Subcutaneous abdominal adipose tissue (tissue), 5 donors: ENCODE data around the gene MYO3B.
"Not testable (repeated sequence)": the region's sequence is repeated elsewhere in the genome, so short reads cannot be mapped to it uniquely, and the experiment has no call there.

Experiments
- H3K27ac ChIP-seq: one replicate; pipeline ENCODE4 v1.7.0; 2013; ENCODE audit warnings: low read depth, mild to moderate bottlenecking, inconsistent platforms, low read length, moderate library complexity
- H3K27me3 ChIP-seq, 5 donors: one replicate each; pipeline ENCODE4 v1.7.0; 2013; ENCODE audit warnings: low read length in 5 of 5, inconsistent platforms in 1 of 5; ENCODE audit not compliant: control insufficient read depth in 5 of 5, insufficient read depth in 4 of 5
- H3K36me3 ChIP-seq, 5 donors: one replicate each; pipeline ENCODE4 v1.7.0; 2013; ENCODE audit warnings: low read length in 5 of 5; ENCODE audit not compliant: control insufficient read depth in 5 of 5, insufficient read depth in 5 of 5
- H3K4me1 ChIP-seq, 5 donors: one replicate each; pipeline ENCODE4 v1.7.0; 2013; ENCODE audit warnings: low read length in 5 of 5, mild to moderate bottlenecking in 3 of 5, moderate library complexity in 1 of 5; ENCODE audit not compliant: control insufficient read depth in 5 of 5, insufficient read depth in 5 of 5
- H3K4me3 ChIP-seq, 5 donors: one replicate each; pipeline ENCODE4 v1.7.0; 2013; ENCODE audit warnings: low read length in 5 of 5, low read depth in 1 of 5
- H3K9ac ChIP-seq, 5 donors: one replicate each; pipeline ENCODE4 v1.7.0; 2013; ENCODE audit warnings: low read length in 5 of 5, mild to moderate bottlenecking in 4 of 5, moderate library complexity in 3 of 5
- H3K9me3 ChIP-seq, 5 donors: one replicate each; pipeline ENCODE4 v1.7.0; 2013; ENCODE audit warnings: low read length in 5 of 5; ENCODE audit not compliant: control insufficient read depth in 5 of 5
- donor health status: healthy.
- donor health status: healthy.
- donor health status: healthy.
- donor health status: healthy.
- donor health status: healthy.

MYO3B gene

DNA sequence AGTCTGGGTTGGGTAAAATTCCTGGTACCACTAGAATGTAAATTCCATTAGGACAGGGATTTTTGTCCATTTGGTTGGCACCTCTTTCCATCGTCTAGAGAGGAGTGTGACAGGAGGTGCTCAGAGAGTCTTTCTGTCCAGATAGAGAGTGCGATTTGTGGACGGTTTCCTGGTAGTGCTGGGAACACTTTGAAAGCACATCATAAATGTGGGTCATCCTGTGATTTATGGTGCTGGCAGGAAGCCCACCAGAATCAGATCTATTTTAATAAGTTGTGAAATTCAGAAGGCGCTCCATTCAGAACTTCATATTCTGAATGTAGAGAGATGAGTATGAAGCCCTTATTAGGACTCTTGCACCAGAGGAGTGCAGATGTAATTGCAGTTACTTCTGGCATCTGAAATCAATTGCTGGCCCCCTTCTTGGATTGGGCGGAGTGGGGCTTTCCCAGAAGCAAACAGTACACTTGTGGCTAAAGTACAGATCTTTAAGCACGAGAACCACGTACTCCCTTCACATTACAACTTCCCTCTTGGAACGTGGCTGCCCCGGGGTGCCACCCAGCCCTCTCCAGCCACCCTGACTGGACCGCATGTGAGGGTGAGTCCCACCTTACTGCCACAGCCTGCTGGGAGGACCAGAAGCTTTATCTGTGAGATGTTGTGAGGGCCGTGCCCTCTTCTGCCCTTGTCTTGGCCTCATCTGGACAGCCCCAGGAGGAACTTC lies 243.2 kb downstream of the MYO3B start:
- no peaks in the 10 kb centered on the region for H3K9me3 ChIP-seq
- no peak overlapping the region for H3K4me3 ChIP-seq
- no peaks in the 10 kb centered on the region for H3K4me1 ChIP-seq
- peaks cover 0 to 7% (median 3%) of the 10 kb centered on the region in 5 donors for H3K27me3 ChIP-seq
- H3K9ac ChIP-seq, result no peak overlapping the region
- no peaks in the 10 kb centered on the region for H3K36me3 ChIP-seq
- no peak overlapping the region for H3K27ac ChIP-seq

DNA sequence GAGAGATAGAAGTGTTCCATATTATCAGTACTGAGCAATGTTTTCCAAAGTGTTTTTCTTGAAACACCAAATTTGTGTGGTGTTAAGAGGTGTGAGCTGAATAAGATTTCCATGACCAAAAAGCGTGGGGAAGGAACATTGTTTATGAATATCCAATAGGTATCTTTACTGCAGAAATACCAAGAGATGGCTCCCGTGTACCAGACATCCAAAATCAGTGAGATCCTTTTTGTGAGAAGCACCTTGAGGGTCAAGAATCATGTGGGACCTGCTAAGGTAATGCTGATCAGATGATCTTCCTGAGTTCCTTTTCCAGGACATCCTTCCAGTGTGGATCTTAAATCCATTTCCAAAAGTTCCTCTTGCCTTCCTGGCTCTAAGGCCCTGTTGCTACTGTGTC lies 246.0 kb downstream of the MYO3B start:
- H3K27ac ChIP-seq, result no peak overlapping the region
- no peak overlapping the region for H3K4me3 ChIP-seq
- H3K4me1 ChIP-seq, result no peaks in the 10 kb centered on the region
- peaks cover 0 to 5% (median 3%) of the 10 kb centered on the region in 5 donors for H3K27me3 ChIP-seq
- no peaks in the 10 kb centered on the region for H3K36me3 ChIP-seq
- H3K9ac ChIP-seq, result no peak overlapping the region
- H3K9me3 ChIP-seq, result no peaks in the 10 kb centered on the region

DNA sequence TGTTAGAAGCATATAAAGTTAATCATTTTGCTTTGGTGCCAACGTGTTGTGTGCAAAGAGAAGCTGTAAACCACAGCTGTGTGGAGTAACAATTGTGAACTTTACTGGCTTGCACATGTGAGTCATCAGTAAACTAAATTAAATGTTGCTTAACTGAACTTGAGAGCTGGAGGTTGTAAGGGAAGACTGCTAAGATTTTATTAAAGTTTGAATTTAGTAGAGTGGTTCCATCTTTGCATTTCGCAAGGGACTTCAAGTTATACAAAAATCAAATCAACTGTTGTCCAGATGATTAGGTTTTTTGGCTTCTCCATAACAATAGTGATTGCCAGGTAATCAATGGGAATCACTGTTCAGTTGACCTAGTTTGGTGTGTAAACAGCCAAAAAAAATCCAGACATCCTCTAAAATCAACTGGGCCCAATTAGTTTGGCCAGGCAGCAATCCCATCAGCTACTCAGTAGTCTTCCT lies 247.4 kb downstream of the MYO3B start:
- Histone ChIP-seq H3K9ac (no peak overlapping the region), H3K4me3 (no peak overlapping the region), H3K36me3 (no peaks in the 10 kb centered on the region), H3K9me3 (no peaks in the 10 kb centered on the region), H3K4me1 (no peaks in the 10 kb centered on the region), H3K27me3 (peaks cover 0 to 5% (median 3%) of the 10 kb centered on the region in 5 donors), H3K27ac (no peak overlapping the region)

DNA sequence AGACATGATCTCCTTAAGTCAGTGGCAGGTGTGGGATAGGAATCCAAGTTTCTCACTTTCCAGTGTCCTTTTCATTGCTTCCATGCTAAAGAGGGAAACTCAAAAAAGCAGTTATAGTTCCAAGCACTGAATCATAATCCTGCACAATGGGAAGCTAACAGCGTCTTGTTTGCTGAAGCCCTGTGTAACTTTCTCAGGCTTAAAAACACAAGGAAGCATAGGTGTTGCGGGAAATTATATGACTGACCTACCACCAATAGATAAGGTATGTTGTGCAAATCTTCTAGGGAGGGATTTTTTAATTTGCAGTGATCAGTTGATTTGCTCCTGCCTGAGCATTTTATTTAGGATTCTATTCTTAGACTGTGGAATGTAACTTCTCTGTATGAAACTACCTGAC lies 250.9 kb downstream of the MYO3B start:
- H3K4me1 ChIP-seq, result no peaks in the 10 kb centered on the region
- H3K27me3 ChIP-seq, result peaks cover 0 to 2% (median 0%) of the 10 kb centered on the region in 5 donors
- H3K4me3 ChIP-seq, result no peak overlapping the region
- no peaks in the 10 kb centered on the region for H3K36me3 ChIP-seq
- H3K9me3 ChIP-seq, result no peaks in the 10 kb centered on the region
- no peak overlapping the region for H3K27ac ChIP-seq
- H3K9ac ChIP-seq, result no peak overlapping the region

DNA sequence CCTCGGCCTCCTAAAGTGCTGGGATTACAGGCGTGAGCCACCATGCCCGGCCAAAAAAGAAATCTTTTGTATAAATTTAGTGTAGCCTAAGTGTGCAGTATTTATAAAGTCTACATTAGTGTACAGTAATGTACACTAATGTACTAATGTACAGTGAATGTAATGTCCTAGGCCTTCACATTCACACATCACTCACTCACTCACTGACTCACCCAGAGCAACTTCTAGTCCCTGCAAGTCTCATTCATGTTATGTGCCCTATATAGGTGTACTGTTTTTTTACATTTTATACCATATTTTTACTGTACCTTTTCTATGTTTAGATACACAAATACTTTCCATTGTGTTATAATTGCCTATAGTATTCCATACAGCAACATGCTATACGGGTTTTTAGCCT lies 254.9 kb downstream of the MYO3B start:
- no peak overlapping the region for H3K4me3 ChIP-seq
- H3K27me3 ChIP-seq, result no peaks in the 10 kb centered on the region
- no peaks in the 10 kb centered on the region for H3K4me1 ChIP-seq
- no peak overlapping the region for H3K27ac ChIP-seq
- H3K36me3 ChIP-seq, result no peaks in the 10 kb centered on the region
- no peak overlapping the region for H3K9ac ChIP-seq
- no peaks in the 10 kb centered on the region for H3K9me3 ChIP-seq

DNA sequence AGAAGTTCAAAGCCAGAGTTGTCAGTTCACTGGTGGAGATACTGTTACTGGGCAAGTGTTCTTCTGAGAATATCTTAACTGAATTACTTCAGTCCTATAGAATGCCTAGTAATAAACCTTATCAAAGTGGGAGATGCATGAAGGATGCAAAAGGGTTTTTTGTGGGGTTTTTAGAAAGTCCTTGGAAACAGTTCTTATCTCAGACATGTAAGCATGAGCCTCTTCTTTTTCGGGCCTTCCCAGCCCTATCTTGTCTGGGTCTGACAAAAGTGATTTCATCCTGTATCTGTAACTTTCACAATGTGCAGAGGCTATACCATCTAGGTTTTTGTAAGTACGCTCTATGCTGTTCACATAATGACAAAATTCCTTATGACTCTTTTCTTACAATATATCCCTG lies 255.5 kb downstream of the MYO3B start:
- Histone ChIP-seq H3K36me3 (no peaks in the 10 kb centered on the region), H3K9me3 (no peaks in the 10 kb centered on the region), H3K27me3 (no peaks in the 10 kb centered on the region), H3K4me1 (no peaks in the 10 kb centered on the region), H3K9ac (no peak overlapping the region), H3K27ac (no peak overlapping the region), H3K4me3 (no peak overlapping the region)

DNA sequence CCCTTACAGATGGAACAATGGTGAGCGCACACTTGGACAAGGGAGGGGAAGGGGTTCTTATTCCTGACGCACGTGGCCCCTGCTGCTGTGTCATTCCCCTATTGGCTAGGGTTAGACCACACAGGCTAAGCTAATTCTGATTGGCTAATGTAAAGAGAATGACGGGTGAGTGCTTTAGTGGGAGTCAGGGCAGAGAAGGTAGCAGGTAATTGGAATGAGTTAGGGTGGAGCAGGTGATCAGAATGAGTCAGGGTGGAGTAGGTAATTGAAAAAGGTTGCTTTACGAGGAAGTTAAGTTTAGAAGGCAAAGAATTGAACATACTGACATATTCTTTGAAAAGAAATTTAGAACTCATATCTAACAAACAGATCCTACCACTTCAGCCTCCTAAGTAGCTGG lies 256.4 kb downstream of the MYO3B start:
- H3K27ac ChIP-seq, H3K9ac ChIP-seq: not testable (repeated sequence)

DNA sequence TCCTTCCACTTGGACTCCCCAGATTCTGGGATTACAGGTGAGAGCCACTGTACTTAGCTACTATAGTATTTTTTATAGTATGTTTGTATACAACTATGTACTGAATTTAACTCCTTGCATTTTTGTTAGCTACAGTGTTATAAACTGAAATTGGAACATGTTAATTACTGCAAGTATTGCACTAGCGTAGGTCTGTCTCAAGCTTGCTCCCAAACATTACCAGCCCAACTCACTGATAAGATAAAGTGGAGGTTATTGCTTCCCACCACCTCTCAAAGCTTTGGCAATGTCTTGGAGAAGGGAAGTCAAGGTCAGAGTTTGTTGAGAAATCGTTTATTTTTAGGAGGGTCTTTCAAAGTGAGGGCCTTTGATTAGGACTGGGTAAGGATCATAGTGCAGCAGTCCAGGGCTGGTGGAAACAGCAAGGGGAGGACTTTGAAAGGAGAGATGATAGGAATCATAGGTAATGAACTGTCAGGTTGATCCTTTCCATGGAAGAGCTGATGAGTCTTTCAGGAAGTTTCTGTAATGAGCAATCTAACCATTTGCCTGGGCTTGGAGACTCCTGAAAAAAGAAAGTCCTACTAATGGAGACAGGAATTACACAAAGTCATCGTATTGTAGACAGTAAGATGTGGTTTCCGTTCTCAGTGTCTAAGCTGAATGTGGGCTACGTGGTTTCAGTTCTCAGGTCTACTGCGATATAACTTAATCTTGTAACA lies 257.1 kb downstream of the MYO3B start:
- no peak overlapping the region for H3K4me3 ChIP-seq
- no peaks in the 10 kb centered on the region for H3K36me3 ChIP-seq
- H3K9ac ChIP-seq, result no peak overlapping the region
- no peaks in the 10 kb centered on the region for H3K9me3 ChIP-seq
- H3K4me1 ChIP-seq, result no peaks in the 10 kb centered on the region
- no peak overlapping the region for H3K27ac ChIP-seq
- no peaks in the 10 kb centered on the region for H3K27me3 ChIP-seq

More for the DNA sequence above, 256.4 kb downstream of the MYO3B start:
- not testable (repeated sequence) for H3K4me1 ChIP-seq, H3K36me3 ChIP-seq, H3K9me3 ChIP-seq, H3K4me3 ChIP-seq, H3K27me3 ChIP-seq

DNA sequence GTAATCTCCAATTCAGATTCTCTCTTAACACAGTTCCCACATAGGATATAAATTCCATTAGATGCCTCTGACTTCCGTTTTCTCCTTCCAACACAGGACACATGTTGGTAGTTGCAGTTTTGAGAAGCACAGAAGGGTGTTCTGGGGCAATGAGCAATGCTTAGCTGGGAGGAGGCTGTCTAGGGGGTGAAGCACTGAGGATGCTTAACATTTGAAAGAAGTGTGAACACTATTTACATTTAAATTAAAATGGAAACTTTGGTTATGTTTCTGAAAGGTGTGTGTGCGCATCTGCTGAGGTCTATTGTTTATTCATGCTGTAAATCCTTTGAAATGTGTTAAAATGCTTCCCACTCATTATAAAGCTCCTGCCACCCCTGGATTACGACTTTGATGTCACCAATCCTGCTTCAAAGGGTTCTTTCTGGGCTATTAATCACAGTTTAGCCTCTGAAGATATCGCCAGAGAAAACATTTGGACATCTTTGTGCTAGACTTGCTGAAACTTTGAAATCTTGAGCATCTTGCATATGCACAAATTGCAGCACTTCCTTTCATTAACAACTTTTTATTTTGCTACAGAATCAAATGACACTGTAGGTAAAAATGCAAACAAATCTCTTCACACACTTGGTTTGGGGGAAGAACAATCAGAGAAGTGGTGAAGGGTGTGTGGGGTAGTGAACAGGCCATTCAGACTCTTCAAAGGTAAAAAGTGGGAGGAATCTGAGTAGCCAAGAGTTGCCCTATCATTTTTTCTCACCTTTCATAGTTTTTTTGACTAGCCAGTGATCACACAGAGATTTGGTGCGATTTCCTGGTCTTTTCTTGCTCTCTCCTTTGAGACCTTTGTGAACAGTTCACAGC lies 258.4 kb downstream of the MYO3B start:
- Histone ChIP-seq H3K4me1 (no peaks in the 10 kb centered on the region), H3K27me3 (no peaks in the 10 kb centered on the region), H3K36me3 (no peaks in the 10 kb centered on the region), H3K9me3 (no peaks in the 10 kb centered on the region), H3K27ac (no peak overlapping the region), H3K4me3 (no peak overlapping the region), H3K9ac (no peak overlapping the region)

DNA sequence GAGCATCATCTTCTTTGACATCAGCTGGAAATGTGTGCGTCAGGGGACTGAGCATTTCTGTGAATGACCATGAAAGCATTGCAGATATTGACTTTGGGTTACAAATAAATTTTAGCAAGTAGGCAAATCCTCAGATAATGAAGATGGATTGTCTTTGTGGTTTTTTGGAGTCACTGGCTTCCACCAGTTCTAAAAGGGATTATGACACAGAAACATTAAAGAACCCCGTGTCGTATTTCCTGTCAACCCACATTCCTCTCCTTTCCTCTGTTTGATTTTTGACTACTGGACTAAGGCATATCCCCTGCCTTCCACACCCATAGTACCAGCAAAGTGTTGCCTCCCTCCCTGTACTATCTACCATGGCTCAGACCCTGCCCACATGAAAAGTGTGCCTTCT lies 268.1 kb downstream of the MYO3B start:
- Histone ChIP-seq H3K36me3 (no peaks in the 10 kb centered on the region), H3K4me3 (no peak overlapping the region), H3K27ac (no peak overlapping the region), H3K4me1 (no peaks in the 10 kb centered on the region), H3K27me3 (no peaks in the 10 kb centered on the region), H3K9ac (no peak overlapping the region), H3K9me3 (no peaks in the 10 kb centered on the region)
